ENCODE data around the gene ISM2.
A peak's percentile ranks its signal among the peaks of the same experiment; 100 is the strongest.
"Not testable (repeated sequence)": the region's sequence is repeated elsewhere in the genome, so short reads cannot be mapped to it uniquely, and the experiment has no call there.

Gene ISM2

DNA sequence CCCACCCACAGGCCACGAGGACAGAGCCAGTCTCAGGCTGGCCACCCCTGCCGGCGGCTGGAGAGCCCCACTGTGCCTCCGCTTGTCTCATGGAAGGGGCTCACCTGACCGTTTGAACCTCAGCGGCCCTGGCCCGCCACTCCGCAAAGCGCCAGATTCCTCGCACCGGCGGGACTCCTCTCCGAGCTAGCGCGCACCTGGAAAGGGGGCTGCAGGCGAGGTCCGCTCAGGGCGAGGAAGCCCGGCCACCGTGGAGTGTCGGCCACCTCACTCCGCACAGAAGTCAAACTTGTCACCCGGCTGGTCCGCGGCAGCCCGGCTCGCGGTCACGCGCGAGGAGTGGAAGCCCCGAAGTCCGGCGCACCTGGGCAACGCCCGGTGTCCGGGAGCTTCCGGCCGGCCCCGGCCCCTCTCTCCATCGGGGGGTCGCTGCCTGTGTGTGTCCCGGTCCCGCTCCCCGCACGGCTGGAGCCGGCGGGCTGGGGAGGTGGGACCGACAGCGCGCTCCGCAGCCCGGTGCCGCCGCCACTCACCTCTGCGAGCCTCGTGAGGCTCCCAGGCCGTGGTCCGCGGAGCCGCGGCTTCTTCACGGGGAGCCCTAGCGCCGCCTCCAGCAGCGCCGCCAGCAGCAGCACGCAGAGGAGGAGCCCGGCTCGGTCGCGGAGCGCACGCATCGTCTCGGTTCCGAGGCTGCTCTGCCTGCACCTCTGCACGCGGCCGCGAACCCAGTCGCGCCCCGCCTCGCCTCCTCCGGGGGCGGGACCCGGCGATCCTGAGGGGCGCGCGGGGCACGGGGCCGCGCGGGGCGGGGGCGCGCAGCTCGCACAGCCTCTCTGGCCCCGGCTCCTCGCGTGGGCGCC lies at the start of gene ISM2:
Gene ISM2 (minus strand): TSS at position 697 of the 860 bp plus-strand sequence. CDS start 23 bp downstream, at position 674.
- DNase-seq (ENCODE audit: low read depth in 3 of 3, low spot score in 1 of 3): peak in 1 of 3 donors; percentile 19

- no peak for DNase-seq (ENCODE audit: low read depth in 3 of 3, low spot score in 1 of 3)
Measured at GRCh38 chr14:77547512-77548180, 49.0 kb upstream of the ISM2 start.

DNA sequence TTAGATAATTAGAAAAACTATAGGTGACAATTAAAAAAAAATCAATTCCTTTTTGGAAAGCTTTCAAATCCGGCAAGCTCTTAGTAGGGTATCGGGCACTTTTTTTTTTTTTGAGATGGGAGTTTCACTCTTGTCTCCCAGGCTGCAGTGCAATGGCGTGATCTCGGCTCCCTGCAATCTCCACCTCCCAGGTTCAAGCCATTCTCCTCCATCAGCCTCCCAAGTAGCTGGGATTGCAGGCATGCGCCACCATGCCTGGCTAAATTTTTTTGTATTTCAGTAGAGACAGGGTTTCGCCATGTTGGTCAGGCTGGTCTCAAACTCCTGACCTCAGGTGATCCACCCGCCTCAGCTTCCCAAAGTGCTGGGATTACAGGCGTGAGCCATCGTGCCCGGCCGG lies 46.6 kb upstream of the ISM2 start:
- not testable (repeated sequence) for DNase-seq (ENCODE audit: low read depth in 3 of 3, low spot score in 1 of 3)

DNA sequence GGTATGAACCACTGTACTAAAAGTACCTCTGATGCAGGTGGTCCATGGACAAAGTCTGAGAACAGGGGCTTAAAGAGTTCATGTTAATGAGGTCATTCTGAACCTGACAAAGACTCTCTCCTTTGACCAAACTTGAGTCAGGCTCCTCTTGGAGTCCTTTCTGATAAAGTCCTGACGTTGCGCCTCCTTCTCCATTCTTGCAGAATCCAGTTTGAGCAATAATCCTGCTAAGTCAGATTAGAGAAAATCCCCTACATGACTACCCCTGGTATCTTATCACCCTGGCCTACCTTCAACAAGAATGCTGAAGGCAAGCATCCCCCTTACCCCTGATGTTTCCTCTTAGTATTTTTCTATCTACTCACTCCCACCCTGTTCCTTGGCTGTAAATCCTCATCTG lies 46.0 kb upstream of the ISM2 start:
- no peak for DNase-seq (ENCODE audit: low read depth in 3 of 3, low spot score in 1 of 3)

- DNase-seq (ENCODE audit: low read depth in 3 of 3, low spot score in 1 of 3): no peak
Measured at GRCh38 chr14:77543637-77544334, 45.2 kb upstream of the ISM2 start.

GRCh38 chr14:77543240-77543551 lies 44.6 kb upstream of the ISM2 start:
- no peak for DNase-seq (ENCODE audit: low read depth in 3 of 3, low spot score in 1 of 3)

DNA sequence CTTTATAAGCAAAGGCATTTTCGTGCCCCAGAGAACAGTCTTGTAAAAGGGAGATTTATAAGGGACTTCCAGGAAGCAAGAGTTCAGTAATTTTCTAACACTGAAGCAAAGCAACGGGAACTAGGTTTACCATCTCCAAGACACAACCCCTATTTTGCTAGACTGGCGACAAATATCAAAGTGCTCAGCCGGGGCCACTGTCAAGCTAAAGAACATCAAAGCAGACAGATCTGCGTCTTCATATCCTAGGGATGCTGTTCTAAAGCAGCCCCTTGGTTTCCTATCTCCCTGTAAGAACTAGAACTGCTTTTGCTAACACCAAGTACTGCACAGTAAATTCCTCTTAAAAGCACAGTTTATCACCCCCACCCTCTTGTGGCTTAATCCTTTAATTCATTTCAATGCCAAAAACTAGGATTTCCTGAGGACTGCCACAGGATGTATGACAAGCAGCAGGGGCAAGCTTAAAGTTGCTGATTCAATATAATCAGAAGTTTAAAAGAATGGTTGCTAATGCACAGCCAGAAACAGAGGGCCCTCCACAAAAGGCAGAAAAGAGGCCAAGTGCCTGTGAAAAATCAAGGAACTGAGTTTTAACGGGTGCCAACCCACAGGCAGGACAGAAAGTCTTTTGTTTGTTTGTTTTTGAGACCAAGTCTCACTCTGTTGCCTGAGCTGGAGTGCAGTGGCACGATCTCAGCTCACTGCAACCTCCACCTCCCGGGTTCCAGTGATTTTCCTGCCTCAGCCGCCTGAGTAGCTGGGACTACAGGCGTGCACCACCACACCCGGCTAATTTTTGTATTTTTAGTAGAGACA lies 44.0 kb upstream of the ISM2 start:
- DNase-seq (ENCODE audit: low read depth in 3 of 3, low spot score in 1 of 3): no peak

DNA sequence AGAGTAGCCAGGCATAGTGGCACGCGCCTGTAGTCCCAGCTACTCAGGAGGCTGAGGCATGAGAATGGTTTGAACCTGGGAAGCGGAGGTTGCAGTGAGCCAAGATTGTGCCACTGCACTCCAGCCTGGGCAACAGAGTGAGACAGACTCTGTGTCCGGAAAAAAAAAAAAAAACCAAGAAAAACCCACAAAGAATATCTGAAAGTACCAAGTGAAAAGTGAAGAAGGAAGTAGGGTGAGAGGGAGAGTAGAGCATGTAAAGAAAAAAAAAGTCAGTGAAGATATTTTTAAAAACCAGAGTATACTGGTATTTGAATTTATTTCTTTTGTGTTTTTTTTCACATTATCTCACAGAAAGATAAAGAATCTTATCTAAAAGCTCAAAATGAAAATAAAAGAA lies 43.3 kb upstream of the ISM2 start:
- no peak for DNase-seq (ENCODE audit: low read depth in 3 of 3, low spot score in 1 of 3)

DNA sequence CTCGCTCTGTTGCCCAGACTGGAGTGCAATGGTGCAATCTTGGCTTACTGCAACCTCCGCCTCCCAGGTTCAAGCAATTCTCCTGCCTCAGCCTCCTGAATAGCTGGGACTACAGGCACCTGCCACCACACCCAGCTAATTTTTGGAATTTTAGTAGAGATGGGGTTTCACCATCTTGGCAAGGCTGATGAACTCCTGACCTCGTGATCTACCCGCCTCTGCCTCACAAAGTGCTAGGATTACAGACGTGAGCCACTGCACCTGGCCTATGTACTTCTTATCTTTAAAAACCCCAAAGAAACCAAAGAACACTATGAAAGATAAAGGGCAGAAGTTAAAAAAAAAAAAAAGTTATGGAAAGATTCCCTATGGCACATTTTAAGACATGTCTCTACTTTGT lies 38.3 kb upstream of the ISM2 start:
- DNase-seq (ENCODE audit: low read depth in 3 of 3, low spot score in 1 of 3): not testable (repeated sequence)

DNA sequence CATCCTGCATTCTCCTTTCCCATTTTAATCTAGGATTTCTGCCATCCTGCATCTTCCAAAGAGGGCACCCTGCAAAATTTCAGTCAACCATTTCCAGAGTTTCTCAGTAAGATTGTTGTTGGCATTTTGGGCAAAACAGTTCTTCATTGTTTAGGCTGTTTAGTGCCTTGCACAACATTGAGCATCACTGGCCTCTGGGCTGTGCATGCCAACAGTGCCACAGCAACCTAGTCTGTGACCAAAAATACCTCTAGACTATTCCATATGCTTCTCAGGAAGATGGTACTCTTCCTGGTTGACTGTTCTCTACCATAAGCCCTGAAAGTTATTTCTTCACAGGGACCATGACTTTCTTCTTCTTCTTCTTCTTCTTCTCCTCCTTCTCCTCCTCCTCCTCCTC lies 32.5 kb upstream of the ISM2 start:
- DNase-seq (ENCODE audit: low read depth in 3 of 3, low spot score in 1 of 3): no peak

DNA sequence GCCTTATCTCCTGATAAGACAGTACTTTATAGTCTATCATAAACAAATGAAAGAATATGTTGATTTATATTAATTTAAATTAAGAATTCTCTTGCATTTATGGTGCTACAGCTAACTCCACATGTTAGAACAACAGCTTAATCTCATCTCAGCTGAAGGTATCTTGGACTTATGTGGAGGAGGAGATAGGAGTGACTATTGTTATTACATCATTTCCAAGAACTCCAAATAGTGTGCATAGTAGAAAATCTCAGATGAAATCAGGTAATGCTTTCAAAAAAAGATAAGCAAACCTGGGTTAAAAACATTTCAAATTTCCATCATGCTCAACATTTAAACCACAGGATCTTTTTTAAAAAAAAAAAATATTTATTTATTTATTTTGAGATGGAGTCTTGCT lies 31.3 kb upstream of the ISM2 start:
- DNase-seq (ENCODE audit: low read depth in 3 of 3, low spot score in 1 of 3): no peak

GRCh38 chr14:77529213-77529612 lies 30.6 kb upstream of the ISM2 start:
- DNase-seq (ENCODE audit: low read depth in 3 of 3, low spot score in 1 of 3): no peak

DNA sequence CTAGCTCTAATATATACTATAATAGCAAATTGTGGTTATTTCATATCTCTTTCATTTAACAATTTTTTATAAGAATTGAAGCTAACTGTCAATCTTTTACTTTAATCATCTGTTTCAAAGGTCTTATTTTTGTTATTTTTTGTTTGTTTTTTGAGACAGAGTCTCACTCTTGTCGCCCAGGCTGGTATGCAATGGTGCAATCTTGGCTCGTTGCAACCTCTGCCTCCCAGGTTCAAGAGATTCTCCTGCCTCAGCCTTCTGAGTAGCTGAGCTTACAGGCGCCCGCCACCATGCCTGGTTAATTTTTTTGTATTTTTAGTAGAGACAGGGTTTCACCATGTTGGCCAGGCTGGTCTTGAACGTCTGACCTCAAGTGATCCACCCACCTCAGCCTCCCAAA lies 30.1 kb upstream of the ISM2 start:
- not testable (repeated sequence) for DNase-seq (ENCODE audit: low read depth in 3 of 3, low spot score in 1 of 3)

DNA sequence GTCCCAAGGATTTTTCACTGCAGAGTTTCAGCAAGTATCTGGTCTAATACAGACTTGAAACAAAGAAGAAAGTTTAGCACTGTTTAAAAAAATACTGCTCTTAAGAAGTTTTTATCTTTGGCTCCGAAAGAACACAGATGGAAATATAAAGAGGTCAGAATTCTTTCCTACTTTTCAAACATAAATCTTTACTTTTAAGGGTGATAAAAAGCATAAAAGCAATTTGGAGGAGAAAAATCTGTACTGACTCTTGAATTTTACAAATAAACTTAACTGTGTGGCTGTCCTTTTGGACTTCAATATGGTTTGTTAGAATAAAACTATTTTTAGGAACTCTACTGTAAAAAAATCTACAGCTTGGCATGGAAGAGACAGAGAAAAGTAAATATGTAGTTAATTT lies 27.6 kb upstream of the ISM2 start:
- no peak for DNase-seq (ENCODE audit: low read depth in 3 of 3, low spot score in 1 of 3)

DNA sequence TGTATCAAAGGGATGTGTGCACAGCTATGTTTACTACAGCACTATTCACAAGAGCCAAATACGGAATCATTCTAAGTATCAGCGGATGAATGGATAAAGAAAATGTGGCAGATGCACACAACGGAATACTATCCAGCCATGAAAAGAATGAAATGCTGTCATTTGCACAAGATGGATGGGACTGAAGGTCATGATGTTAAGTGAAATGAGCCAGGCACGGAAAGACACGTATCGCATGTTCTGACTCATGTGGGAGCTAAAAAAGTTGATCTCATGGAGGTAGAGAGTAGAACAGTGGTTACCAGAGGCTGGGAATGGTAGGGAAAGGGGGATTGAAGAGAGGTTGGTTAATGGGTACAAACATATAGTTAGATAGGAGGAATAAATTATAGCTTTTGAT lies 25.9 kb upstream of the ISM2 start:
- DNase-seq (ENCODE audit: low read depth in 3 of 3, low spot score in 1 of 3): no peak

DNA sequence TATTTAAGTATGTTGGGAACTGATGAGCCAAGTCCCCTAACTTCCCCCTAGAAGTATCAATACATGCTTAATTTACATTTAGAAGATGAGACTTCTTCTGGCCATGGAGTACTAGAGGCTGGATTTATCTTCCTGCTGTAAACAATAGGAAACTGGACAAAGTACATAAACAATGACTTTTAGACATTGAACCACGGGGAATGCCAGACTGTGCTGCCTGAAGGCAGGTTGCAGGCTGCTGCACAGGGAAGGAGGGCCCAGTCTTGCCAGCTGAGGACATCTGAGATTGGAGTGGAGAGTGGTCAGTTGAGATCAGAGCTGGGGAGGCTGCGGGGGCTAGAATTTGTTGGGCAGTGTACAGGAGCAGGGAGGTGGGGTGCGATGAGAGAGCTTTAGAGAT lies 24.5 kb upstream of the ISM2 start:
- DNase-seq (ENCODE audit: low read depth in 3 of 3, low spot score in 1 of 3): no peak

- DNase-seq (ENCODE audit: low read depth in 3 of 3, low spot score in 1 of 3): no peak
Measured at GRCh38 chr14:77520555-77520954, 21.9 kb upstream of the ISM2 start.

DNA sequence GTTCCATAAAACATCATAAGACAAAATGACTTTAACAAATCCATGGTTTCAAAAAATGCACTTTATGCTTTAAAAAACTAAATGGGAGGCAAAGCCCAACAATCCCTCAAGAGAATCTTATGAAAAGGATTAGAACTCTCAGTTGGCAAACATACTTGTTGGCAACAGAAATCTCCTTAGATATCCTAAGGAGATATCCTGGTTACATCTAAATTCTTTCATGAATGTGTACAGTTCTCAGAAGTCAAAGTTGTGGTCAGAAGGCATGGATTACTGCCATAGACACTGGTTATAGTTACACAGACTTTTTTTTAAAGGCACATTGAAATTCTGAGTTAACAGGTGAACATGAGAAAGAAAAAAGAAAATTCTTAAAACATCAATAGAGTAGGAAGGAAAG lies 17.5 kb upstream of the ISM2 start:
- DNase-seq (ENCODE audit: low read depth in 3 of 3, low spot score in 1 of 3): no peak

GRCh38 chr14:77511486-77512162 lies 13.0 kb upstream of the ISM2 start:
- DNase-seq (ENCODE audit: low read depth in 3 of 3, low spot score in 1 of 3): no peak

DNA sequence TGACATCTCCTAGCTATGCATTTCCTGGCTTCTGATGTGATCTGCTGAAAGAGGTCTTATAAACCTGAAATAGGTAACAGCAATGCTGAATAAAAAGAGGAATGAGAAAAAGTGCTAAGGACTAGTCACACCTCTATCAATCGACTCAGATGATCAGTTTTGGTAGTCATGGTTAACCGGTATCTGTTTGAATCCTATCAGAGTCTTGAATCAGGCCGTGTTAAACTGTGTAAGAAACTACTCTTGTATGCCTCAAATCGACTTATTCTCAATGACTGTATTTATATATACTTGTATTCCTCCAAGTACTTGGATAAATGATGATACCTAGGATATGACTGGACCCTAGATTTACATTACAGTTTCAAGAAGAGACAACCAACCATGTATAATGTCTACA lies 10.8 kb upstream of the ISM2 start:
- DNase-seq (ENCODE audit: low read depth in 3 of 3, low spot score in 1 of 3): no peak

GRCh38 chr14:77508876-77509275 lies 10.3 kb upstream of the ISM2 start:
- no peak for DNase-seq (ENCODE audit: low read depth in 3 of 3, low spot score in 1 of 3)

All from stimulated activated CD4-positive, alpha-beta T cell treated with anti-CD3 and anti-CD28 coated beads, TNF-alpha, amount 100 ng/mL, for 1 hour (primary cell).